ENCODE results near the gene SLC26A5.

DNA sequence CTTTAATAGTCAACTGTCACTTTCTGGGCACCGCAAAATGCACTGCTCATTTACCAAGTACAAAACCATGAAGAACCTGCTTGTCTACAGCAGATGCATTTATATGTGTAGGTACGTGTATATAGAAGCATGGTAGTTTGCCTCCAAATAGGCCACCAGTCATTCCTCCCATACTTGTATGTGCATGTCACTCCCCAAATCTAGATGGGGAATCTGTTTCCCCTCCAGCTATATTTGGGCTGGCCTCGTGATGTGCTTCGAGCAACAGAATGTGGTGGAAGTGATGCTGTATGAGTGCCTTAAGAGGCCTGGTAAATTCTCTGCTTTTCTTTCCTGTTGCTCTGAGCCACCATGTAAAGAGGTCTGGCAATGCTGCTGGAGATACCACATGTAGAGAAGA, 51.4 kb downstream of the SLC26A5 start:
- TF ChIP-seq, protein P1, sequence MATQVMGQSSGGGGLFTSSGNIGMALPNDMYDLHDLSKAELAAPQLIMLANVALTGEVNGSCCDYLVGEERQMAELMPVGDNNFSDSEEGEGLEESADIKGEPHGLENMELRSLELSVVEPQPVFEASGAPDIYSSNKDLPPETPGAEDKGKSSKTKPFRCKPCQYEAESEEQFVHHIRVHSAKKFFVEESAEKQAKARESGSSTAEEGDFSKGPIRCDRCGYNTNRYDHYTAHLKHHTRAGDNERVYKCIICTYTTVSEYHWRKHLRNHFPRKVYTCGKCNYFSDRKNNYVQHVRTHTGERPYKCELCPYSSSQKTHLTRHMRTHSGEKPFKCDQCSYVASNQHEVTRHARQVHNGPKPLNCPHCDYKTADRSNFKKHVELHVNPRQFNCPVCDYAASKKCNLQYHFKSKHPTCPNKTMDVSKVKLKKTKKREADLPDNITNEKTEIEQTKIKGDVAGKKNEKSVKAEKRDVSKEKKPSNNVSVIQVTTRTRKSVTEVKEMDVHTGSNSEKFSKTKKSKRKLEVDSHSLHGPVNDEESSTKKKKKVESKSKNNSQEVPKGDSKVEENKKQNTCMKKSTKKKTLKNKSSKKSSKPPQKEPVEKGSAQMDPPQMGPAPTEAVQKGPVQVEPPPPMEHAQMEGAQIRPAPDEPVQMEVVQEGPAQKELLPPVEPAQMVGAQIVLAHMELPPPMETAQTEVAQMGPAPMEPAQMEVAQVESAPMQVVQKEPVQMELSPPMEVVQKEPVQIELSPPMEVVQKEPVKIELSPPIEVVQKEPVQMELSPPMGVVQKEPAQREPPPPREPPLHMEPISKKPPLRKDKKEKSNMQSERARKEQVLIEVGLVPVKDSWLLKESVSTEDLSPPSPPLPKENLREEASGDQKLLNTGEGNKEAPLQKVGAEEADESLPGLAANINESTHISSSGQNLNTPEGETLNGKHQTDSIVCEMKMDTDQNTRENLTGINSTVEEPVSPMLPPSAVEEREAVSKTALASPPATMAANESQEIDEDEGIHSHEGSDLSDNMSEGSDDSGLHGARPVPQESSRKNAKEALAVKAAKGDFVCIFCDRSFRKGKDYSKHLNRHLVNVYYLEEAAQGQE (IDR thresholded peaks at IDR 0.05; ENCODE audit: low read depth) = no peak
- TF ChIP-seq CEBPB (IDR thresholded peaks at IDR 0.05) (no peak), RAD21 (IDR thresholded peaks at IDR 0.05; ENCODE audit: low read depth) (no peak)

Measured in Ishikawa (cell line).